Stimulated activated CD4-positive, alpha-beta T cell treated with anti-CD3 and anti-CD28 coated beads, TNF-alpha, amount 100 ng/mL, for 48 hours (primary cell): ENCODE measurements around the gene TGFBI.

ENCODE experiments used
- DNase-seq, 3 donors: peaks; one replicate each; pipeline ENCODE4 v3.0.0-alpha.2; 2020; ENCODE audit warnings: low read depth in 3 of 3

TGFBI gene

DNA sequence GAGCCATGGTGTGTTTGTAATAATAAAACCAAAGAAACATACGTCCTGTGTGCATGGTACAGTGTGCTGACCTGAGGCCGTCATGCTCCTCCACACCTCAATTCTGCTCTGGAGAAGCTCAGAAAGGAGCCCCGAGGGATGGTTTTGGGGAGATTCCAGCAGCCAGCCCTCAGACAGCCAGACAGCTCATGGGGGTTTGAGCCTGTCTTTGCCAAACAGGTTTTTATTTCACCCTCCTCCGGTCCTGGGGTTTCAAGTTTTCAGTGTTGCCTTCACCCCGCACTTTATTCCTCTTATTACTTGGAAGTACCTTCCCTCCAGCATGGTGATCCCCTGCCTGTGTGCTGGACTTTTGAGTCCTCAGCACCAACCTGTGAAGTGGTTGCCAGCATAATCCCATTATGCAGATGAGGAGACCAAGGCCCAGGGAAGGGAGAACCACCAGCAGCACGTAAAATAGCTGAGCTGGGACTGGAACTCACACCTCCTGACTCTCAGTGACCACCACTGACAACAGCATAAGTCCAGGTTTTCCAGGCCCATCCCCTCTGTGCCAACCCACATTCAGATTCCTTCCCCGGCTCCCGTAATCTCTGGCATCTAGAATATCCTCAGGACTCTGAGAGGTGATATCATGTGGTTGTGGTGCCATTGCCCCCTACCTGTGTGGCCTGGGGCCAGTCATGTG is 35.1 kb downstream of the TGFBI start:
- DNase-seq, result no peak

- DNase-seq, result no peak
Measured at GRCh38 chr5:136064510-136064909, 35.7 kb downstream of the TGFBI start.

- no peak for DNase-seq
Measured at GRCh38 chr5:136065588-136065987, 36.8 kb downstream of the TGFBI start.

- no peak for DNase-seq
Measured at GRCh38 chr5:136066661-136067271, 38.0 kb downstream of the TGFBI start.

DNA sequence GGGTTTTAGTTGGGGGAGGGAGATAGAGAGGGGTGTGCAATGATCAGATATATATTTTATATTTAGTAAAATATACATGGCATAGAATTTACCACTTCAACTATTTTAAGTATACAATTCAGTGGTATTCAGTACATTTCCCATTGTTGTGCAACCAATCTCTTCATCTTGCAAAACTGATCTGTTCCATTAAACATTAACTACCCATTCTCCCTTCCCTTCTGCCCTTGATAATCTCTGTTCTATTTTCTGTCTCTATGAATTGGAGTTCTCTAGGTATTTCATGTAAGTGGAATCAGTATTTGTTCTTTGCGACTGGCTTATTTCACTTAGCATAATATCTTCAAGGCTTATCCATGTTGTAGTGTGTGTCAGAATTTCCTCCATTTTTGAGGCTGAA is 38.6 kb downstream of the TGFBI start:
- no peak for DNase-seq

- no peak for DNase-seq
Measured at GRCh38 chr5:136070486-136071285, 41.9 kb downstream of the TGFBI start.

DNA sequence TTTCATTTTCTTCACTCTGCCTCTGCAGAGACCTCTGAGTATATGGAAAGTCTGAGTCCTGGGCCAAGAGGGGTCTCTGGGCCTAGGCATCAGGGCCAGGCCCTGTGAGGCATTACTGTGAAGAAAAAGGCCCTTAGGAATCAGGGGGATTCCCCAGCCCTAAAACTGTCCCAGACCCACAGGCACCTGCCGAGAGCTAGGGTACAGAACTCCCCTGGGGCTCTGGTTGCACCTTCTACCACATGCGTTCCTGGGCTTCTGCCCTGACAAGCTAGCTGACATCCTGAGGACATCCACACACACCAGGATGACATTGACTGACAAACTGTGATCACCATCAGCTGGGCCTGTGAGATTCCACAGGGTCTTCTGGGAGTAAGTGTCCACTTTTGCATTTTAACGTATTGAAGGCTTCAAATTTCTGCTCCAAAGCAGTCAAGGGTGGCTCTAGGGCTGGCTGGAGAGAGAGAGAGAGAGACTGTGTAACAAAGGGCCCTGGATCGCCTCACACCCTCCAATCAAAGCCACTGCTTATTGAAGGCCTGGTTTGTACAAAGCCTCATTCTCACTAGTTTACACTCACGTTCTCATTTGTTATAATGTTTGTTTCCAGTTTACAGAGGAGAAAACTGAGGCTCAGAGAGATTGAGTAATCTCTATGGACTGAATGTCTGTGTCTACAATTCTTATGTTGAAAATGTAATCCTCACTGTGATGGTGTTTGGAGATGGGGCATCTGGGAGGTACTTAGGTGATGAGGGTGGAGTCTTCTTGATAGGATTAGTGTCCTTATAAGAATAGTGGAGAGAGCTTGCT is 45.1 kb downstream of the TGFBI start:
- DNase-seq, result no peak

- no peak for DNase-seq
Measured at GRCh38 chr5:136075466-136075891, 46.7 kb downstream of the TGFBI start.

- no peak for DNase-seq
Measured at GRCh38 chr5:136076067-136076466, 47.3 kb downstream of the TGFBI start.

- no peak for DNase-seq
Measured at GRCh38 chr5:136076881-136077445, 48.2 kb downstream of the TGFBI start.

- no peak for DNase-seq
Measured at GRCh38 chr5:136079195-136079985, 50.6 kb downstream of the TGFBI start.

- DNase-seq, result no peak
Measured at GRCh38 chr5:136080113-136080482, 51.3 kb downstream of the TGFBI start.

DNA sequence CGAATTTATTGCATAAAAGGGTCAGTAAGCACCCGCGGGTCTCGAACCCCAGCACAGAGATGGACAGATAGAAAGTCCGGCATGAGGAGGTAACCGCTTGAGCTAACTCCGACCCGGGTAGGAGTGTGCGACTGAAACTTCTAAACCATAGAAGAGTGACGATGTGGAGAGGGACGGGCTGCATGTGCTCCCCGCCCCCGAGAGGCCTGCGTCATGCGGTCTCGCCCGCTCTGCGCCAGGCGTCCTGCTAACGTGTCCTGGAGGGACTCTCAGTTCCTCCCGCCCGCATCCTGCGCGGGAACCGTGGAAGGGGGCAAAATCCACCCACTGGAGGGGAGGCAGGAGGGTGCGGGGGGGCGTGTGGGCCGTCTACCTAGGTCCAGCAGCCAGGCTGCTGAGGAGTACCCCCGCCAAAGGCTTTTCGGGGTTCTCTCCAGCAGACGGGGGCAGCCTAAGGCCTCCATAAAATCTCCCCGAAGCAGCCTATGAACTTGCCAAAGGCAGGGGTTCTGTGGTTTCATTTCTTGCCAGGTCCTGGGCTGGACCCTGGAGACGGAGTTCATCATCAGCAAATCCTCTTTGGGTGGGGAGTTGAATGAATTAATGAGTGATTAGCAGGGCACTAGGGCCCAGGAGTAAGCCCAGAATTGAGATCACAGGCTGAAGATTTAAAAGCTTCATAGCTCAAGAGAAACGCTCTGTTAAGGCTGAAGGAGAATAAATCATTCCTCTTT is 51.9 kb downstream of the TGFBI start:
- DNase-seq, result peak; percentile 35 to 65 (median 45)

GRCh38 chr5:136081217-136081591 is 52.4 kb downstream of the TGFBI start:
- no peak for DNase-seq

DNA sequence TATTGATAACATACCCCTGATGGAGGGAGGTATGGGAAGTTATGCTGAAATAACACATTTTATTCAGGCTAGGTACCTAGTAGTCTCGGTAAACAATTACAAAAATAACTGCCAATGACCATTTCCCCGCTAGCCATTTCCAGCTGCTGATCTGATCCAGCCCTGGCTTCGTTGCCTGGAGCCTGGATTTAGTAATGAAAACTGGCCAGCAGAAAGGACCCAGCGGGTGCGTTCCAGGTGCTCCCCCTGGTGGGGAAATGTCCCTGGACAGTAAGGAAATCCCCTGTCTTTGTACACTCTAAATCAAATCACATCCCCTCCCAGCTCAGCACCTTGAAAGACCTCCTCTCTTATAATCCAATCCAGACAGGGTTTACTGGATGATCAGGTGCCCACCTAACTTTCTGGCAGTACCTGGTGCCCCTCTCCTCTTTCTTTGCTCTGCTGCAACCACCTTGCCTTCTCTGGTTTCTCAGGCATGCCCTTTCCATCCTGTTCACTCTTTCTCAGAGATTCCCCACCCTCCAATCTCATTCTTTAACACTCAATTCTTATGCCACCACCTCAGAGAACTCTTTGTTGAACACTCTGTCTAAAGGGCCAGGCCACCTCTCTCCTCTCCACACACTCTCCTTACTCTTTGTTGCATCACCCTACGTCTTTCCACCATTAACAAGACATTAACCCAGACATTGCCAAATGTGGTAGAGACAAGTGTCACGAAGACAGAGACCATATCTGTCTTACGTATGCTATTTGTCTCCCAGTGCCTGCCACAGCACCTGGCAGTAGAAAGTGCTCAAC is 53.8 kb downstream of the TGFBI start:
- peak in 2 of 3 donors; percentile 27 to 41 for DNase-seq

DNA sequence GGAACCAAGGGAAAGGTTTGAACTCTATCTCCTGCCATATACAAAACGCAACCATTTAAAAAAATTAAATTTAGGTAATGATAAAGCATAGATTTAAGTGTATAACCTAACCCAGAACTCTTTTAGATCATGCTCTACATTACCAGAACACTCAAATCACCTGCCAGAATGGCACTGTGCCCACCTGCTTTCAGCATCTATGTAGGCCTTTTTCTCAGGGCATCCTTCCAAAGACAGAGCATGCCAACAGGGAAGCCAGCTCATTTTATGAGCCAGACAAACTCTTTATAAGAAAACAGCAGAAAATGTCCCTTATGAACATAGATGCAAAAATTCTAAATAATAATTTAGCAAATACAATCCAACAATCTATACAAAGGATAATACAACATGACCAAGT is 55.9 kb downstream of the TGFBI start:
- no peak for DNase-seq

- no peak for DNase-seq
Measured at GRCh38 chr5:136086783-136087566, 58.2 kb downstream of the TGFBI start.
